HG02943 (cell line): Measurements from ENCODE around the gene EFHC1.

ENCODE experiments used
- ATAC-seq: cut with Tn5 transposase; IDR thresholded peaks from one replicate; pipeline ENCODE4 v1.9.1; 2021; ENCODE audit warnings: mild to moderate bottlenecking, low read depth, moderate library complexity; ENCODE audit not compliant: unreplicated experiment

Gene EFHC1

DNA sequence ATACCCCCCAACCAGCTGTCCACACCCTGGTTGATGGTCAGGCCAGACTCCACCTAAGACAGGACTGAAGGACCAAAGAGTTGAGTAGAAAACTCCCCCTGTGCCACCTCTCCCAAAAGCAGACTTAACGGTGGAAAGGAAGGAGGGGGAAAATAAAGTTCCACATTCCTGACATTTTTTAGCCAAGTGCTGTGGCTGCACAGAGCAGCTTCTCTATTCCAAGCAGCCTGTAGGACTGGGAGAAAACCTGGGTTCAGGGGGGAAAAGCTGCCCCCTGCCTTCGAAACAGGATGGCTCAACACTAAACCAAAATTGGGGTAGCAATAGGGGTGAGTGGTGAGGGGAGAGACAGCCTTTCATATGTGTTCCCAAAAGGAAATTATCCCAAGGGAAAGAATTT, 153.2 kb downstream of the EFHC1 start:
- no peak for ATAC-seq
